ENCODE data around the gene IL21.

GRCh38 chr4:122647656-122648055 lies 26.8 kb upstream of the IL21 start:
- TF ChIP-seq POLR2A (IDR thresholded peaks at IDR 0.05) (no peak), POLR2AphosphoS5 (IDR thresholded peaks at IDR 0.05; ENCODE audit: insufficient read depth in 1 of 2, low read depth in 1 of 2) (no peak)
- TF ChIP-seq, protein P1, sequence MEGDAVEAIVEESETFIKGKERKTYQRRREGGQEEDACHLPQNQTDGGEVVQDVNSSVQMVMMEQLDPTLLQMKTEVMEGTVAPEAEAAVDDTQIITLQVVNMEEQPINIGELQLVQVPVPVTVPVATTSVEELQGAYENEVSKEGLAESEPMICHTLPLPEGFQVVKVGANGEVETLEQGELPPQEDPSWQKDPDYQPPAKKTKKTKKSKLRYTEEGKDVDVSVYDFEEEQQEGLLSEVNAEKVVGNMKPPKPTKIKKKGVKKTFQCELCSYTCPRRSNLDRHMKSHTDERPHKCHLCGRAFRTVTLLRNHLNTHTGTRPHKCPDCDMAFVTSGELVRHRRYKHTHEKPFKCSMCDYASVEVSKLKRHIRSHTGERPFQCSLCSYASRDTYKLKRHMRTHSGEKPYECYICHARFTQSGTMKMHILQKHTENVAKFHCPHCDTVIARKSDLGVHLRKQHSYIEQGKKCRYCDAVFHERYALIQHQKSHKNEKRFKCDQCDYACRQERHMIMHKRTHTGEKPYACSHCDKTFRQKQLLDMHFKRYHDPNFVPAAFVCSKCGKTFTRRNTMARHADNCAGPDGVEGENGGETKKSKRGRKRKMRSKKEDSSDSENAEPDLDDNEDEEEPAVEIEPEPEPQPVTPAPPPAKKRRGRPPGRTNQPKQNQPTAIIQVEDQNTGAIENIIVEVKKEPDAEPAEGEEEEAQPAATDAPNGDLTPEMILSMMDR (IDR thresholded peaks at IDR 0.05), result no peak

Data from vagina (tissue), 2 donors.